ENCODE data around the gene GRID1. TPM values are rescaled to one million over a fixed set of nuclear protein-coding genes. Genes with fewer than 3 reads are reported as not detected.
A peak's percentile ranks its signal among the peaks of the same experiment; 100 is the strongest.

GRID1 gene
- total and polyA plus RNA-seq, 10 donors = 0.06 to 0.42 (median 0.15) TPM; not detected in 4

GRCh38 chr10:86343761-86344160 lies 22.8 kb downstream of the GRID1 start:
- WGBS, 5 donors = 72 to 86% (median 77%) methylated on average over 7 of the region's 7 CpGs
- peaks cover 0 to 8% (median 0%) of the 10 kb centered on the region in 6 donors for H3K4me1 ChIP-seq
- no peak overlapping the region for H3K4me3 ChIP-seq
- no peak for TF ChIP-seq POLR2A (IDR thresholded peaks at IDR 0.05)
- TF ChIP-seq CTCF (IDR thresholded peaks at IDR 0.05 in 8 of 11, conservative IDR thresholded peaks at IDR 0.05 in 3 of 11) = no peak
- peak; percentile 47 for DNase-seq
- intact Hi-C loops (cut with DNase I; ENCODE audit: low total_unique reads) = no loop called here
- H3K36me3 ChIP-seq = no peaks in the 10 kb centered on the region
- H3K9me3 ChIP-seq = no peaks in the 10 kb centered on the region
- H3K27me3 ChIP-seq (replicated peaks in 1 of 7) = peaks cover 0 to 12% (median 0%) of the 10 kb centered on the region in 7 donors
- H3K27ac ChIP-seq = no peak overlapping the region

- 54 to 79% (median 61%) methylated on average over 6 to 11 of the region's 11 CpGs for WGBS, 5 donors
- H3K4me1 ChIP-seq = peaks cover 0 to 8% (median 0%) of the 10 kb centered on the region in 6 donors
- no peaks in the 10 kb centered on the region for H3K36me3 ChIP-seq
- no peak overlapping the region for H3K27ac ChIP-seq
- peaks cover 0 to 7% (median 0%) of the 10 kb centered on the region in 7 donors for H3K27me3 ChIP-seq (replicated peaks in 1 of 7)
- intact Hi-C loops (cut with DNase I; ENCODE audit: low total_unique reads) = no loop called here
- DNase-seq = peak; percentile 73
- H3K4me3 ChIP-seq = no peak overlapping the region
- no peaks in the 10 kb centered on the region for H3K9me3 ChIP-seq
- TF ChIP-seq POLR2A (IDR thresholded peaks at IDR 0.05) (no peak), POLR2AphosphoS5 (IDR thresholded peaks at IDR 0.05) (peak in 1 of 3 donors; percentile 15)
These were observed 24.3 kb downstream of the GRID1 start for GRCh38 chr10:86342111-86342863.

- no peak for TF ChIP-seq POLR2A (IDR thresholded peaks at IDR 0.05)
- TF ChIP-seq POLR2AphosphoS5 (IDR thresholded peaks at IDR 0.05) = no peak
- TF ChIP-seq CTCF (IDR thresholded peaks at IDR 0.05 in 8 of 11, conservative IDR thresholded peaks at IDR 0.05 in 3 of 11) = no peak
- Histone ChIP-seq H3K9me3 (no peaks in the 10 kb centered on the region), H3K36me3 (no peaks in the 10 kb centered on the region), H3K4me3 (no peak overlapping the region), H3K27ac (no peak overlapping the region), H3K4me1 (peaks cover 0 to 8% (median 0%) of the 10 kb centered on the region in 6 donors), H3K27me3 (replicated peaks in 1 of 7) (peaks cover 0 to 10% (median 0%) of the 10 kb centered on the region in 7 donors)
- 42 to 72% (median 53%) methylated on average over 12 to 13 of the region's 13 CpGs for WGBS, 5 donors
- intact Hi-C loops (cut with DNase I; ENCODE audit: low total_unique reads) = no loop called here
- peak; percentile 62 for DNase-seq
These were observed 25.2 kb downstream of the GRID1 start for GRCh38 chr10:86341361-86341811.

- 79 to 88% (median 85%) methylated on average over 3 of the region's 3 CpGs for WGBS, 5 donors
- Histone ChIP-seq H3K9me3 (no peaks in the 10 kb centered on the region), H3K4me3 (no peak overlapping the region), H3K36me3 (no peaks in the 10 kb centered on the region), H3K27me3 (replicated peaks in 1 of 7) (peaks cover 0 to 10% (median 0%) of the 10 kb centered on the region in 7 donors), H3K27ac (no peak overlapping the region), H3K4me1 (peaks cover 0 to 8% (median 0%) of the 10 kb centered on the region in 6 donors)
- TF ChIP-seq POLR2A (IDR thresholded peaks at IDR 0.05) = no peak
- intact Hi-C loops (cut with DNase I; ENCODE audit: low total_unique reads) = no loop called here
- DNase-seq = no peak
These were observed 25.7 kb downstream of the GRID1 start for GRCh38 chr10:86340991-86341260.

- no peak overlapping the region for H3K4me3 ChIP-seq
- peaks cover 0 to 8% (median 0%) of the 10 kb centered on the region in 6 donors for H3K4me1 ChIP-seq
- H3K27ac ChIP-seq = no peak overlapping the region
- WGBS, 5 donors = 62 to 74% (median 68%) methylated on average over 13 of the region's 13 CpGs
- no peaks in the 10 kb centered on the region for H3K9me3 ChIP-seq
- no peaks in the 10 kb centered on the region for H3K36me3 ChIP-seq
- H3K27me3 ChIP-seq (replicated peaks in 1 of 7) = peaks cover 0 to 10% (median 0%) of the 10 kb centered on the region in 7 donors
- TF ChIP-seq POLR2AphosphoS5 (IDR thresholded peaks at IDR 0.05) (no peak), CTCF (IDR thresholded peaks at IDR 0.05 in 8 of 11, conservative IDR thresholded peaks at IDR 0.05 in 3 of 11) (no peak), POLR2A (IDR thresholded peaks at IDR 0.05) (no peak)
- intact Hi-C loops (cut with DNase I; ENCODE audit: low total_unique reads) = no loop called here
- DNase-seq = peak; percentile 61
These were observed 26.2 kb downstream of the GRID1 start for GRCh38 chr10:86340176-86340990.
